ENCODE measurements around the gene SGMS2. TPM values are rescaled to one million over a fixed set of nuclear protein-coding genes. Genes with fewer than 3 reads are reported as not detected.
A peak's percentile ranks its signal among the peaks of the same experiment; 100 is the strongest.

SGMS2 gene
- total RNA-seq (ENCODE audit: low replicate concordance): 25.8 and 79.0 TPM in 2 replicates
- long read RNA-seq, full-length matches to known transcripts: 26 of 59 reads
- long read RNA-seq, partial matches to known transcripts: 6 of 59 reads
- long read RNA-seq, other reads (novel, unspliced or antisense): 27 of 59 reads

- peak; percentile 84 for DNase-seq (ENCODE audit: extremely low spot score, unreplicated experiment)
- Mint-ChIP-seq H3K4me1 (ENCODE audit: unreplicated experiment) (peaks cover 12% of the 10 kb centered on the region), H3K36me3 (no peaks in the 10 kb centered on the region), H3K4me3 (peak within 1 kb of the TSS; percentile 98), H3K27ac (peak within 1 kb of the TSS; percentile 100), H3K9me3 (no peaks in the 10 kb centered on the region), H3K27me3 (peaks cover 20% of the 10 kb centered on the region)
- no peak for TF ChIP-seq CTCF (conservative IDR thresholded peaks at IDR 0.05)
Observed at GRCh38 chr4:107824350-107825071, at the start of gene SGMS2. Gene SGMS2, plus strand, starts transcription at chr4:107824932. Its CDS starts 70,622 bp downstream, at chr4:107895554.

GRCh38 chr4:107777890-107778289 is 46.8 kb upstream of the SGMS2 start:
- H3K4me1 Mint-ChIP-seq (ENCODE audit: unreplicated experiment): no peaks in the 10 kb centered on the region
- DNase-seq (ENCODE audit: extremely low spot score, unreplicated experiment): no peak
- H3K27ac Mint-ChIP-seq: no peak overlapping the region
- no peaks in the 10 kb centered on the region for H3K36me3 Mint-ChIP-seq
- H3K27me3 Mint-ChIP-seq: no peaks in the 10 kb centered on the region
- H3K9me3 Mint-ChIP-seq: no peaks in the 10 kb centered on the region
- TF ChIP-seq CTCF (conservative IDR thresholded peaks at IDR 0.05): no peak
- H3K4me3 Mint-ChIP-seq: no peak overlapping the region

GRCh38 chr4:107778784-107779530 is 45.8 kb upstream of the SGMS2 start:
- H3K36me3 Mint-ChIP-seq: no peaks in the 10 kb centered on the region
- H3K27ac Mint-ChIP-seq: no peak overlapping the region
- TF ChIP-seq CTCF (conservative IDR thresholded peaks at IDR 0.05): no peak
- no peaks in the 10 kb centered on the region for H3K27me3 Mint-ChIP-seq
- no peaks in the 10 kb centered on the region for H3K4me1 Mint-ChIP-seq (ENCODE audit: unreplicated experiment)
- H3K9me3 Mint-ChIP-seq: no peaks in the 10 kb centered on the region
- DNase-seq (ENCODE audit: extremely low spot score, unreplicated experiment): no peak
- no peak overlapping the region for H3K4me3 Mint-ChIP-seq

GRCh38 chr4:107780665-107781064 is 44.1 kb upstream of the SGMS2 start:
- Mint-ChIP-seq H3K27me3 (peaks cover 3% of the 10 kb centered on the region), H3K9me3 (peaks cover 4% of the 10 kb centered on the region), H3K4me3 (no peak overlapping the region), H3K4me1 (ENCODE audit: unreplicated experiment) (no peaks in the 10 kb centered on the region), H3K27ac (no peak overlapping the region), H3K36me3 (no peaks in the 10 kb centered on the region)
- no peak for DNase-seq (ENCODE audit: extremely low spot score, unreplicated experiment)
- no peak for TF ChIP-seq CTCF (conservative IDR thresholded peaks at IDR 0.05)

GRCh38 chr4:107791902-107792301 is 32.8 kb upstream of the SGMS2 start:
- H3K27ac Mint-ChIP-seq: no peak overlapping the region
- no peak overlapping the region for H3K4me3 Mint-ChIP-seq
- H3K27me3 Mint-ChIP-seq: peaks cover 2% of the 10 kb centered on the region
- TF ChIP-seq CTCF (conservative IDR thresholded peaks at IDR 0.05): no peak
- peaks cover 6% of the 10 kb centered on the region for H3K9me3 Mint-ChIP-seq
- no peaks in the 10 kb centered on the region for H3K36me3 Mint-ChIP-seq
- H3K4me1 Mint-ChIP-seq (ENCODE audit: unreplicated experiment): peaks cover 4% of the 10 kb centered on the region
- no peak for DNase-seq (ENCODE audit: extremely low spot score, unreplicated experiment)
